Measurements from ENCODE around the gene NT5DC2.
A peak's percentile ranks its signal among the peaks of the same experiment; 100 is the strongest.

NT5DC2 gene

GRCh38 chr3:52525680-52526561 is 7.7 kb downstream of the NT5DC2 start:
- H3K27ac ChIP-seq: peak overlapping the region; percentile 60
- DNase-seq (ENCODE audit: low spot score): no peak
- TF ChIP-seq, protein P1, sequence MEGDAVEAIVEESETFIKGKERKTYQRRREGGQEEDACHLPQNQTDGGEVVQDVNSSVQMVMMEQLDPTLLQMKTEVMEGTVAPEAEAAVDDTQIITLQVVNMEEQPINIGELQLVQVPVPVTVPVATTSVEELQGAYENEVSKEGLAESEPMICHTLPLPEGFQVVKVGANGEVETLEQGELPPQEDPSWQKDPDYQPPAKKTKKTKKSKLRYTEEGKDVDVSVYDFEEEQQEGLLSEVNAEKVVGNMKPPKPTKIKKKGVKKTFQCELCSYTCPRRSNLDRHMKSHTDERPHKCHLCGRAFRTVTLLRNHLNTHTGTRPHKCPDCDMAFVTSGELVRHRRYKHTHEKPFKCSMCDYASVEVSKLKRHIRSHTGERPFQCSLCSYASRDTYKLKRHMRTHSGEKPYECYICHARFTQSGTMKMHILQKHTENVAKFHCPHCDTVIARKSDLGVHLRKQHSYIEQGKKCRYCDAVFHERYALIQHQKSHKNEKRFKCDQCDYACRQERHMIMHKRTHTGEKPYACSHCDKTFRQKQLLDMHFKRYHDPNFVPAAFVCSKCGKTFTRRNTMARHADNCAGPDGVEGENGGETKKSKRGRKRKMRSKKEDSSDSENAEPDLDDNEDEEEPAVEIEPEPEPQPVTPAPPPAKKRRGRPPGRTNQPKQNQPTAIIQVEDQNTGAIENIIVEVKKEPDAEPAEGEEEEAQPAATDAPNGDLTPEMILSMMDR (conservative IDR thresholded peaks at IDR 0.05; ENCODE audit: low read depth): no peak
- ChIA-PET POLR2A (ENCODE audit: low non-redundant PET) (no interaction called here), CTCF (interaction anchor here (0.6 to 1.1 kb wide), 3 partner anchors 9 to 64 kb away, joined by 3 read pairs; no protein-coding TSS in a partner anchor)

DNA sequence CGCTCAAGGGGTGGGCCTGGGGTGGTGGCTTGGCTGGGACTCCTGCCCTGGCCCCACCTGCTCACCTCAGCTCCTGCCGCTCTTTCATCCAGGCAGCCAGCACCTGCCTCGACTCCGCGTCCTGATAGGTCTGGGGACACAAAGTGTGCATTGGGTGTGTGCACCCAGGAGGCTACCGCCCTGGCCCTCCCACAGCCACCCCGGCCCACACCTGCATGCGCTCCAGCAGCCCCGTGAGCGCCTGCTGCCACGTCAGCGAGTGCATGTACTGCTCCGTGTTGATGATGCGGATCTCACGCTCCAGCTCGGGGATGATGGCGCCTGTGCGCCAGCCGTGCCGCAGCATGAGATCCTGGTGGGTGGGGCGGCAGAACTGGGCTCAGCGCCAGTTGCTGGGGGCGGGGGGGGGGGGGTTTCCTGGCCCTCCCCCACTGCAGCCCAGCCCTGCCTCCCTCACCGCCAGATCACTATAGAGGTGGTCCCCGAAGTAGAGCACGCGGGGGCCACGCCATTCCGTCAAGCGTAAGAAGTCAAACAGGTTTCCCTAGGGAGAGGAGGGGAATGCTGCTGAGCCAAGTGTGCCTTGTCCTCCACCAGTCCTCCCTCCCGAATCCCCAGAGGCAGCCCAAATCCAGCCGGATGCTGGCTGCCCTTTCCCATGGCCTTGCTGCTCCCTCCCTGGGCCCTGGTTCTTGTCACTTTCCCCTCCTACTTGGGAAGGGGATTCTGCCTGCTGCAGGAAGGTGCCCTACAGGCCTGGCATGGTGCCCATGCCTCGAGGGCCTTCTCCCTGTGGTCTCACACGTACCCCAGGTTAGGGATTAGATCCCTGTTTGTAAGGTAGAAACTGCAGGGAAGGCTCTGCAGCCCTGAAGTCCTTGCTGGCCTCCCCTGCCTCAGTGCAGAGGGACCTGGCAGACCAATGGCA is 8.6 kb downstream of the NT5DC2 start:
- POLR2A ChIA-PET (ENCODE audit: low non-redundant PET): no interaction called here
- TF ChIP-seq, protein P1 (conservative IDR thresholded peaks at IDR 0.05; ENCODE audit: low read depth): no peak
- CTCF ChIA-PET: no interaction called here
- DNase-seq (ENCODE audit: low spot score): no peak
- peak overlapping the region; percentile 60 for H3K27ac ChIP-seq

DNA sequence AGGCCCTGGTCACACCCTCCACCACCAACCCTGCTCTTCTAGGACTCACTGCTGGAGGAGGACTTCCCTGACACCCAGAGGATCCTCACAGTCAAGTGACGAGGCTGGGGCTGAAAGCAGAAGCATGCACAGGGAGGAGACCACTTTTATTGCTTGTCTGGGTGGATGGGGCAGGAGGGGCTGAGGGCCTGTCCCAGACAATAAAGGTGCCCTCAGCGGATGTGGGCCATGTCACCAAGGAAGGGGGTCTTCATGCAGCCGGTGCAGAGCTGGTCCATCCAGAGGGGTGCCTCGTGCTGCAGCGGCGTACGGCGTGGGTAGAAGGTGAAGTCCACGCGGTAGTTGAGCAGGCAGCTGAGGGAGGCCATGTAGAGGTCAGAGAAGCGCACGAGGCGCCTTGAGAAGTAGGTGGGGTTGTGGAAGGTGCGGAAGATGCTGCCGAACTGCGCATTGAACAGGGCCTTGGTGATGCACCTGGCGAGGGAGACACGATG is 9.4 kb downstream of the NT5DC2 start:
- no peak for DNase-seq (ENCODE audit: low spot score)
- ChIA-PET POLR2A (ENCODE audit: low non-redundant PET) (no interaction called here), CTCF (no interaction called here)
- peak overlapping the region; percentile 60 for H3K27ac ChIP-seq
- TF ChIP-seq, protein P1 (conservative IDR thresholded peaks at IDR 0.05; ENCODE audit: low read depth): no peak

DNA sequence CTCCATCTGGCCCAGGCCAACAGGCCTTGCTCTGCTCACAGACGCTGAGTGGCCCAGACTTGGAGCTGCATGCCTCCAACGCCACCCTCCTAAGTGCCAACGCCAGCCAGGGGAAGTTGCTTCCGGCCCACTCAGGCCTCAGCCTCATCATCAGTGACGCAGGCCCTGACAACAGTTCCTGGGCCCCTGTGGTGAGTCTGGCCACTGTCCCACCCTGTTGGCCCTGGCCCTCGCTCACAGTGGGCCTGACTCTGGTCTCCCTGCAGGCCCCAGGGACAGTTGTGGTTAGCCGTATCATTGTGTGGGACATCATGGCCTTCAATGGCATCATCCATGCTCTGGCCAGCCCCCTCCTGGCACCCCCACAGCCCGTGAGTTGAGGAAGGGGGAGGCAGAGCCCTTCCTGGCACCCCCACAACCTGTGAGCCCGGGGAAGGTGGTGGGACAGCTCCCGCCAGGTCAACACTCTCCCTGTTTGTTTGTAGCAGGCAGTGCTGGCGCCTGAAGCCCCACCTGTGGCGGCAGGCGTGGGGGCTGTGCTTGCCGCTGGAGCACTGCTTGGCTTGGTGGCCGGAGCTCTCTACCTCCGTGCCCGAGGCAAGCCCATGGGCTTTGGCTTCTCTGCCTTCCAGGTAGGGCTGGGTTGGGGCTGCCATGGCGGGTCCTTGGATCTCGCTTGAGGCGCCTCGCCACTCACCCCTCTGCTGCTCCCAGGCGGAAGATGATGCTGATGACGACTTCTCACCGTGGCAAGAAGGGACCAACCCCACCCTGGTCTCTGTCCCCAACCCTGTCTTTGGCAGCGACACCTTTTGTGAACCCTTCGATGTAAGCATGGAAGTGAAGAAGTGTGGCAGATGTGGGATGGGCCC is 10.0 kb downstream of the NT5DC2 start:
- POLR2A ChIA-PET (ENCODE audit: low non-redundant PET): no interaction called here
- CTCF ChIA-PET: no interaction called here
- TF ChIP-seq, protein P1 (conservative IDR thresholded peaks at IDR 0.05; ENCODE audit: low read depth): no peak
- no peak for DNase-seq (ENCODE audit: low spot score)
- peak overlapping the region; percentile 60 for H3K27ac ChIP-seq

DNA sequence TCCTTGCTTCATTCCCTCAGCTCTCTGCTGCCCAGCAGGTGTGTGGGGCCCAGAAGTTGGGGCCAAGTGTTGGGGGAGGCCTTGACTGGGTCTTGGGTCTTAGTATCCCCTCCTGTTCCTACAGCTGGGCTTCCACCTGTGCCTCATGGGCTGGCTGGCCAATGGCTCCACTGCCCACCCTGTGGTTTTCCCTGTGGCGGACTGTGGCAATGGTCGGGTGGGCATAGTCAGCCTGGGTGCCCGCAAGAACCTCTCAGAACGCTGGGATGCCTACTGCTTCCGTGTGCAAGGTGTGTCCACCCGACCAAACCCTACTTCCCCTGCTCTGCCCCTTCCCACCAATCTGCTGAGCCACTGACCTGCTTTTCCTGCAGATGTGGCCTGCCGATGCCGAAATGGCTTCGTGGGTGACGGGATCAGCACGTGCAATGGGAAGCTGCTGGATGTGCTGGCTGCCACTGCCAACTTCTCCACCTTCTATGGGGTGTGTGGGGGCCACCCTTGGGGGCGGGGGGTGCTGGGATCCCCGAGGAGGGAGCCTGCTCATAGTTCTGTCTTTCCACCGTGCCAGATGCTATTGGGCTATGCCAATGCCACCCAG is 10.9 kb downstream of the NT5DC2 start:
- H3K27ac ChIP-seq: no peak overlapping the region
- CTCF ChIA-PET: no interaction called here
- TF ChIP-seq, protein P1 (conservative IDR thresholded peaks at IDR 0.05; ENCODE audit: low read depth): no peak
- no peak for DNase-seq (ENCODE audit: low spot score)
- POLR2A ChIA-PET (ENCODE audit: low non-redundant PET): no interaction called here

Data from RWPE1 (cell line).